Measurements from ENCODE around the gene NPC2. TPM values are rescaled to one million over a fixed set of nuclear protein-coding genes. Genes with fewer than 3 reads are reported as not detected.
A peak's percentile ranks its signal among the peaks of the same experiment; 100 is the strongest.

NPC2 gene
- total RNA-seq, 4 donors from 2014 or later = 75.9 to 176 (median 92.9) TPM

GRCh38 chr14:74469548-74470518, 23.3 kb downstream of the NPC2 start:
- Histone ChIP-seq H3K4me1 (peaks cover 10 to 28% of the 10 kb centered on the region in 2 donors), H3K4me3 (no peak overlapping the region), H3K9me3 (no peaks in the 10 kb centered on the region), H3K27me3 (no peaks in the 10 kb centered on the region), H3K36me3 (no peaks in the 10 kb centered on the region), H3K27ac (peak overlapping the region in 2 of 4 donors; percentile 5 to 41)
- ATAC-seq (peak; percentile 62 to 71), DNase-seq (no peak)
- TF ChIP-seq CTCF (IDR thresholded peaks at IDR 0.05 in 4 of 5, conservative IDR thresholded peaks at IDR 0.05 in 1 of 5) (no peak), POLR2A (IDR thresholded peaks at IDR 0.05) (no peak)
- in situ Hi-C loops (cut with MboI; ENCODE audit: low sequenced_read_pairs in 4 of 4) = no loop called here
- intact Hi-C loops (cut with DNase I; ENCODE audit: low total_unique reads) = no loop called here

- no peak for DNase-seq
- Histone ChIP-seq H3K27me3 (no peaks in the 10 kb centered on the region), H3K9me3 (no peaks in the 10 kb centered on the region), H3K27ac (no peak overlapping the region), H3K4me1 (peaks cover 0 to 19% of the 10 kb centered on the region in 2 donors), H3K4me3 (no peak overlapping the region), H3K36me3 (no peaks in the 10 kb centered on the region)
- intact Hi-C loops (cut with DNase I; ENCODE audit: low total_unique reads) (no loop called here), in situ Hi-C loops (cut with MboI; ENCODE audit: low sequenced_read_pairs in 4 of 4) (no loop called here)
- TF ChIP-seq POLR2A (IDR thresholded peaks at IDR 0.05) (no peak), CTCF (IDR thresholded peaks at IDR 0.05 in 4 of 5, conservative IDR thresholded peaks at IDR 0.05 in 1 of 5) (no peak)
- ATAC-seq = no peak
Measured at GRCh38 chr14:74468513-74468912, 24.6 kb downstream of the NPC2 start.

GRCh38 chr14:74465335-74465734, 27.8 kb downstream of the NPC2 start:
- peaks cover 0 to 15% of the 10 kb centered on the region in 2 donors for H3K4me1 ChIP-seq
- H3K36me3 ChIP-seq = no peaks in the 10 kb centered on the region
- TF ChIP-seq CTCF (IDR thresholded peaks at IDR 0.05 in 4 of 5, conservative IDR thresholded peaks at IDR 0.05 in 1 of 5) (no peak), POLR2A (IDR thresholded peaks at IDR 0.05) (no peak)
- in situ Hi-C loops (cut with MboI; ENCODE audit: low sequenced_read_pairs in 4 of 4) = no loop called here
- ATAC-seq (no peak), DNase-seq (no peak)
- no peaks in the 10 kb centered on the region for H3K9me3 ChIP-seq
- no peak overlapping the region for H3K4me3 ChIP-seq
- no peak overlapping the region for H3K27ac ChIP-seq
- H3K27me3 ChIP-seq = no peaks in the 10 kb centered on the region
- intact Hi-C loops (cut with DNase I; ENCODE audit: low total_unique reads) = no loop called here

- no peaks in the 10 kb centered on the region for H3K9me3 ChIP-seq
- no peak overlapping the region for H3K27ac ChIP-seq
- intact Hi-C loops (cut with DNase I; ENCODE audit: low total_unique reads) (no loop called here), in situ Hi-C loops (cut with MboI; ENCODE audit: low sequenced_read_pairs in 4 of 4) (no loop called here)
- ATAC-seq (no peak), DNase-seq (no peak)
- no peak for TF ChIP-seq POLR2A (IDR thresholded peaks at IDR 0.05)
- TF ChIP-seq CTCF (IDR thresholded peaks at IDR 0.05 in 4 of 5, conservative IDR thresholded peaks at IDR 0.05 in 1 of 5) = no peak
- no peaks in the 10 kb centered on the region for H3K27me3 ChIP-seq
- H3K36me3 ChIP-seq = no peaks in the 10 kb centered on the region
- H3K4me3 ChIP-seq = no peak overlapping the region
- peaks cover 0 to 10% of the 10 kb centered on the region in 2 donors for H3K4me1 ChIP-seq
Measured at GRCh38 chr14:74464785-74465184, 28.3 kb downstream of the NPC2 start.

All from gastrocnemius medialis (tissue), 4 donors.